ENCODE results near the gene HIF1AN. TPM values are rescaled to one million over a fixed set of nuclear protein-coding genes. Genes with fewer than 3 reads are reported as not detected.

HIF1AN gene
- total RNA-seq, 1 donor from 2014 or later: 16.9 TPM

DNA sequence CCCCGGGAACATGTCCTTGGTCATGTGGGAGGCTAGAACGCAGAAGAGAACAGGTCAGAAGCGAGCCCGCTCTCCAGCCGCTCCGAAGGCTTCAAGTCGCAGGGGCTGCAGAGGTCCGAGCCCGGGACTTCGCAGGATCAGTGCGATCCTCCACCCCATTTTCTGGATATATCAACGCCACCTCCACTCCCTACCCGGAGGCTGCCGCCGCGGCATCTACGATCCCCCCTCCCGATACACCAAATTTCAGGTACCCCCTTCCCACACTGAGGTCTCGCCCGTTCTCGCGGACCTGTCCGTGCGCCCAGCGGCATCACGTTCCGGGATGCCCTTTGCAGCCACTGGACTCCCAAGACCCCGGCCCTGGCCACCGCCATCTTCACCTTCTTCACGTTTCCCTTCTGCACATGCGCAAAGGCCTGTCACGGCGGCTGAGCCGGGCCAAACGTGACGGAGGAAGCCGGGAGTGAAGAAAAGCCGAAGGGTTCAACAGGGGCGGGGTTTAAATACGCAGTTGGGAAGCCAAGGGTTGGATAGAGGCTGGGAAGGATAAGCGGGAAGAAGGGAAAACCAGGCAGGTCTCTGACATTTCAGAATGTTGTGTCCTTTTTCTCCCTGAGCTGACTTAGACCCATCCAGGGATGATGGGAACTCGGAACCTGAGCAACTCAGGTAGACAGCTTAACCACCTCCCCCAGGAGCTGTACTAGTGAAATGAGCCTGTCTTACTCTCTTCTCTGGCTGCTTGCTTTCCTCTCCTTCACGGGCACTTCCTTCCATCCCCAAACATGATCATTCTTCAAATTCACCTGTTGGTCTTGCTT lies 6.1 kb upstream of the HIF1AN start, which contains the start of gene NDUFB8:
NDUFB8 (minus strand) TSS at position 397 of the 824 bp plus-strand sequence; CDS start at position 377, 20 bp downstream.
- intact Hi-C loops (cut with DNase I): no loop called here
- no peak for DNase-seq (ENCODE audit: extremely low spot score in 2 of 2)
- Histone ChIP-seq H3K27me3 (no peaks in the 10 kb centered on the region), H3K27ac (peak within 1 kb of the TSS; percentile 84), H3K36me3 (peaks cover 0 to 19% of the 10 kb centered on the region in 2 donors), H3K4me1 (peaks cover 29% of the 10 kb centered on the region), H3K9me3 (no peaks in the 10 kb centered on the region), H3K4me3 (peak within 1 kb of the TSS; percentile 85 to 95)
- peak; percentile 81 to 96 for TF ChIP-seq POLR2AphosphoS5 (IDR thresholded peaks at IDR 0.05; ENCODE audit: insufficient read depth in 1 of 2, low read depth in 1 of 2)
- TF ChIP-seq POLR2A (IDR thresholded peaks at IDR 0.05): peak in 1 of 2 donors; percentile 19
- TF ChIP-seq CTCF (IDR thresholded peaks at IDR 0.05): no peak

- H3K27me3 ChIP-seq: no peaks in the 10 kb centered on the region
- peaks cover 0 to 2% of the 10 kb centered on the region in 2 donors for H3K36me3 ChIP-seq
- TF ChIP-seq POLR2AphosphoS5 (IDR thresholded peaks at IDR 0.05; ENCODE audit: insufficient read depth in 1 of 2, low read depth in 1 of 2) (no peak), POLR2A (IDR thresholded peaks at IDR 0.05) (no peak), CTCF (IDR thresholded peaks at IDR 0.05) (no peak)
- no peak for DNase-seq (ENCODE audit: extremely low spot score in 2 of 2)
- peaks cover 40% of the 10 kb centered on the region for H3K4me1 ChIP-seq
- intact Hi-C loops (cut with DNase I): no loop called here
- no peak overlapping the region for H3K4me3 ChIP-seq
- no peaks in the 10 kb centered on the region for H3K9me3 ChIP-seq
- H3K27ac ChIP-seq: no peak overlapping the region
These were observed 4.0 kb upstream of the HIF1AN start for GRCh38 chr10:100531761-100532160.

- H3K27ac ChIP-seq: no peak overlapping the region
- intact Hi-C loops (cut with DNase I): no loop called here
- no peak overlapping the region for H3K4me3 ChIP-seq
These were observed 1.0 kb upstream of the HIF1AN start for GRCh38 chr10:100534726-100535125.

DNA sequence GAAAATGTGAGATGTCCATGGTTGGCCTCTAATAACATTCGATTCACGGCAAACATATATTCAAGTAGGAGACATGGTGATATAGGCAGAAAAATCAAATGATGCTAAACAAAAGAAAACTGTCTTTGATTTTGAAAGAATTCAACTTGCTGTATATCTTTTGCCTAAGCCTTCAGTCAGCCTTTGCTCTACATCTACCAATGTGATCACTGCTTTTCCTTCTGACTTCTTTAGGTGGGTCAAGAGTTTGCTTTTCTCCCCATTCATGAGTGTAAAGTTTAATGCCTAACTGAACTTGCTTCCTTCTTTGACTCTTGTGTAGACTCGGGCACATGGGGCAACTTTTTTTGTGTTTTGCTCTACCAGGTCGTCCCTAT lies 417 bp upstream of the HIF1AN start:
- intact Hi-C loops (cut with DNase I): no loop called here
- peak overlapping the region; percentile 59 for H3K27ac ChIP-seq
- DNase-seq (ENCODE audit: extremely low spot score in 2 of 2): no peak
- H3K9me3 ChIP-seq: no peaks in the 10 kb centered on the region
- TF ChIP-seq POLR2A (IDR thresholded peaks at IDR 0.05) (no peak), CTCF (IDR thresholded peaks at IDR 0.05) (no peak), POLR2AphosphoS5 (IDR thresholded peaks at IDR 0.05; ENCODE audit: insufficient read depth in 1 of 2, low read depth in 1 of 2) (no peak)
- peaks cover 0 to 9% of the 10 kb centered on the region in 2 donors for H3K36me3 ChIP-seq
- H3K4me1 ChIP-seq: peaks cover 30% of the 10 kb centered on the region
- peak overlapping the region; percentile 56 to 62 for H3K4me3 ChIP-seq
- H3K27me3 ChIP-seq: no peaks in the 10 kb centered on the region

More at GRCh38 chr10:100534726-100535125, 1.0 kb upstream of the HIF1AN start:
- peaks cover 34% of the 10 kb centered on the region for H3K4me1 ChIP-seq
- peaks cover 0 to 5% of the 10 kb centered on the region in 2 donors for H3K36me3 ChIP-seq
- TF ChIP-seq POLR2A (IDR thresholded peaks at IDR 0.05) (no peak), POLR2AphosphoS5 (IDR thresholded peaks at IDR 0.05; ENCODE audit: insufficient read depth in 1 of 2, low read depth in 1 of 2) (no peak), CTCF (IDR thresholded peaks at IDR 0.05) (no peak)
- no peak for DNase-seq (ENCODE audit: extremely low spot score in 2 of 2)
- no peaks in the 10 kb centered on the region for H3K27me3 ChIP-seq
- H3K9me3 ChIP-seq: no peaks in the 10 kb centered on the region

GRCh38 chr10:100537475-100537874 lies 1.7 kb downstream of the HIF1AN start:
- Histone ChIP-seq H3K36me3 (peaks cover 0 to 27% of the 10 kb centered on the region in 2 donors), H3K9me3 (no peaks in the 10 kb centered on the region), H3K4me1 (peaks cover 29% of the 10 kb centered on the region), H3K27me3 (no peaks in the 10 kb centered on the region), H3K27ac (no peak overlapping the region), H3K4me3 (no peak overlapping the region)
- DNase-seq (ENCODE audit: extremely low spot score in 2 of 2): no peak
- no peak for TF ChIP-seq POLR2A (IDR thresholded peaks at IDR 0.05)
- no peak for TF ChIP-seq POLR2AphosphoS5 (IDR thresholded peaks at IDR 0.05; ENCODE audit: insufficient read depth in 1 of 2, low read depth in 1 of 2)
- TF ChIP-seq CTCF (IDR thresholded peaks at IDR 0.05): no peak
- intact Hi-C loops (cut with DNase I): loop anchor here (1.0 kb wide), 1 partner anchor 14 kb away; no protein-coding TSS in a partner anchor
